NCI-H1436 (cell line): ENCODE results near the gene PDPK1.
"Not testable (repeated sequence)": the region's sequence is repeated elsewhere in the genome, so short reads cannot be mapped to it uniquely, and the experiment has no call there.

ENCODE experiments used
- DNase-seq: peaks from one replicate; lab custom pipeline; 2025; lab: John Stamatoyannopoulos, UW

Gene PDPK1

GRCh38 chr16:2611877-2612276 is 74.1 kb downstream of the PDPK1 start:
- DNase-seq, result not testable (repeated sequence)

- not testable (repeated sequence) for DNase-seq
Measured at GRCh38 chr16:2613251-2613650, 75.4 kb downstream of the PDPK1 start.

GRCh38 chr16:2614761-2615191 is 77.0 kb downstream of the PDPK1 start:
- DNase-seq, result no peak

GRCh38 chr16:2618964-2619363 is 81.1 kb downstream of the PDPK1 start:
- not testable (repeated sequence) for DNase-seq

- DNase-seq, result not testable (repeated sequence)
Measured at GRCh38 chr16:2619628-2620027, 81.8 kb downstream of the PDPK1 start.

GRCh38 chr16:2620870-2621269 is 83.0 kb downstream of the PDPK1 start:
- DNase-seq, result not testable (repeated sequence)

- DNase-seq, result not testable (repeated sequence)
Measured at GRCh38 chr16:2621395-2621794, 83.6 kb downstream of the PDPK1 start.

- DNase-seq, result not testable (repeated sequence)
Measured at GRCh38 chr16:2627075-2627474, 89.3 kb downstream of the PDPK1 start.

GRCh38 chr16:2631203-2631602 is 93.4 kb downstream of the PDPK1 start:
- DNase-seq, result not testable (repeated sequence)

GRCh38 chr16:2632291-2632690 is 94.5 kb downstream of the PDPK1 start:
- DNase-seq, result not testable (repeated sequence)

GRCh38 chr16:2639071-2639721 is 101.4 kb downstream of the PDPK1 start:
- DNase-seq, result not testable (repeated sequence)

- DNase-seq, result not testable (repeated sequence)
Measured at GRCh38 chr16:2639722-2640072, 101.9 kb downstream of the PDPK1 start.

GRCh38 chr16:2642561-2642960 is 104.7 kb downstream of the PDPK1 start:
- DNase-seq, result not testable (repeated sequence)

GRCh38 chr16:2644754-2645453 is 107.1 kb downstream of the PDPK1 start:
- not testable (repeated sequence) for DNase-seq

GRCh38 chr16:2651268-2651871 is 113.5 kb downstream of the PDPK1 start:
- not testable (repeated sequence) for DNase-seq
